Mucosa of descending colon (tissue), 3 donors: Measurements from ENCODE around the gene ADGRG1. TPM values are rescaled to one million over a fixed set of nuclear protein-coding genes. Genes with fewer than 3 reads are reported as not detected.

ENCODE experiments used
- ATAC-seq: fragments of 200-7000 bp; cut with Tn5 transposase; one replicate; pipeline ENCODE4 v1.9.1; 2020; ENCODE audit warnings: mild to moderate bottlenecking, moderate library complexity
- DNase-seq, 3 donors: peaks; one replicate each; pipeline ENCODE4 v3.0.0-alpha.2; 2020
- H3K36me3 ChIP-seq: fragments of 200-600 bp; one replicate; pipeline ENCODE4 v1.8.0; 2021; ENCODE audit warnings: low read depth, mild to moderate bottlenecking
- H3K4me1 ChIP-seq: fragments of 200-600 bp; one replicate; pipeline ENCODE4 v1.8.0; 2021; ENCODE audit warnings: low read depth, mild to moderate bottlenecking
- H3K4me3 ChIP-seq: fragments of 200-600 bp; one replicate; pipeline ENCODE4 v1.8.0; 2021; ENCODE audit warnings: mild to moderate bottlenecking
- H3K9me3 ChIP-seq: fragments of 200-600 bp; one replicate; pipeline ENCODE4 v1.8.0; 2021; ENCODE audit warnings: mild to moderate bottlenecking
- CTCF ChIP-seq: fragments of 200-600 bp; IDR thresholded peaks from one replicate; pipeline ENCODE4 v1.8.0; 2022; ENCODE audit warnings: antibody characterized with exemption, mild to moderate bottlenecking
- intact Hi-C, 2 donors: fragments of 100-400 bp; cut with DNase I in 1 of 2; cut with micrococcal nuclease in 1 of 2; formaldehyde crosslinking; loops; one replicate each; pipeline versions ENCODE4 v1.11.0 to v1.11.1; 2022; cut with DNase I, micrococcal nuclease
- total RNA-seq, 3 donors: library from RNA; stranded (reverse); fragmentation: NEBNext Ultra II Directional in 2 of 3; extraction: Animal tissue kit (Norgen Biotek cat#: 25700) in 2 of 3; gene quantifications; one replicate each; pipeline versions ENCODE4 v1.2.1 to v1.2.4, GENCODE V29; 2021 to 2023
- donor health status: DM: no; HTN: no; CAD: no; lungs with moderate emphysema.
- donor health status: DM: no; HTN: no; CAD: no.
- donor health status: DM: no; HTN: yes; CAD: no.

ADGRG1 gene
- total RNA-seq, 3 donors from 2014 or later = 37.0 to 104 (median 98.4) TPM

- DNase-seq (no peak), ATAC-seq (no peak)
- intact Hi-C loops = no loop called here
These were observed 73.4 kb downstream of the ADGRG1 start for GRCh38 chr16:57701759-57702371.

GRCh38 chr16:57703416-57704010 lies 75.1 kb downstream of the ADGRG1 start:
- intact Hi-C loops = no loop called here
- ATAC-seq (no peak), DNase-seq (no peak)
- no peaks in the 10 kb centered on the region for H3K9me3 ChIP-seq
- no peak for TF ChIP-seq CTCF
- no peaks in the 10 kb centered on the region for H3K4me1 ChIP-seq
- no peaks in the 10 kb centered on the region for H3K36me3 ChIP-seq
- H3K4me3 ChIP-seq = no peak overlapping the region

More at GRCh38 chr16:57701759-57702371, 73.4 kb downstream of the ADGRG1 start:
- no peaks in the 10 kb centered on the region for H3K4me1 ChIP-seq
- TF ChIP-seq CTCF = no peak
- no peaks in the 10 kb centered on the region for H3K9me3 ChIP-seq
- H3K4me3 ChIP-seq = no peak overlapping the region
- no peaks in the 10 kb centered on the region for H3K36me3 ChIP-seq

- ATAC-seq (peak; percentile 24), DNase-seq (no peak)
- no peak for TF ChIP-seq CTCF
These were observed 75.8 kb downstream of the ADGRG1 start for GRCh38 chr16:57704011-57704904.

GRCh38 chr16:57704905-57705852 lies 76.7 kb downstream of the ADGRG1 start:
- intact Hi-C loops = no loop called here
- no peaks in the 10 kb centered on the region for H3K4me1 ChIP-seq
- DNase-seq (no peak), ATAC-seq (no peak)
- TF ChIP-seq CTCF = no peak
- no peaks in the 10 kb centered on the region for H3K9me3 ChIP-seq
- H3K4me3 ChIP-seq = no peak overlapping the region
- H3K36me3 ChIP-seq = no peaks in the 10 kb centered on the region

More at GRCh38 chr16:57704011-57704904, 75.8 kb downstream of the ADGRG1 start:
- no peaks in the 10 kb centered on the region for H3K9me3 ChIP-seq
- no peak overlapping the region for H3K4me3 ChIP-seq
- no peaks in the 10 kb centered on the region for H3K36me3 ChIP-seq
- no peaks in the 10 kb centered on the region for H3K4me1 ChIP-seq
- intact Hi-C loops = no loop called here

GRCh38 chr16:57706717-57707116 lies 78.3 kb downstream of the ADGRG1 start:
- DNase-seq (no peak), ATAC-seq (no peak)
- Histone ChIP-seq H3K4me1 (no peaks in the 10 kb centered on the region), H3K9me3 (no peaks in the 10 kb centered on the region), H3K36me3 (no peaks in the 10 kb centered on the region), H3K4me3 (no peak overlapping the region)
- intact Hi-C loops = no loop called here
- no peak for TF ChIP-seq CTCF
